Measurements from ENCODE around the gene IL22RA1.

DNA sequence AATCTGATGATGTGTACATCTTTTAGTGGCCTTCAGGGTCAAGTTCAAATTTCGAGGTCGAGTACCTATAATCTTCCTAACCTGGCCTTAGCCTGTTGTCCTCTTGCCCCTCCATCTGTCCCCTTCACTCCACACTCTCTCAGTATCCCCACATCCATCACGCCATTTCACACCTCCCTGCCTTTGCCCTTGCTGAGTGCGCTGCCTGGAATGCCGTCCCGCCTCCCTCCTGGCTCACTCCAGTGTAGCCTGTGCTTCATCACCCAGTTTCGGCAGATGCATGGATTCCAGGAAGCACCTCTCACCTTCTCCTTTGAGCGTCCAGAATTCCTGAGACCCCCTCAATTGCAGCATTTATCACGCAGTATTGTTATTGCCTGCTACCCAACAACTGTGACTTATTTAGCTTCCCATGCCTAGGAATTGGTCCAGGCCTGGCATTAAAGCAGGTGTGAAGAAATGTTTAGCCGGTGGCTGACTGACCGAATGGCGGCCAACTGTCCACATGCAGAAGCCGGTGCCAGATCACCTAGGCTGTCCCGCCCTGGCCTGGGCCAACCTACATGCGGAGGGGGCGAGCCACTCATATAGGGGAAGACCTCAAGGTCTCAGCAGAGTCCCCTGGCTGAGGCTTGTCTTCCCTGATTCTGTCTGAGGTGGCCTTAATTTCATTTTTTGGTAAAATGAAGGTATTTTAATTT is 65.5 kb downstream of the IL22RA1 start:
- TF ChIP-seq, protein P1, sequence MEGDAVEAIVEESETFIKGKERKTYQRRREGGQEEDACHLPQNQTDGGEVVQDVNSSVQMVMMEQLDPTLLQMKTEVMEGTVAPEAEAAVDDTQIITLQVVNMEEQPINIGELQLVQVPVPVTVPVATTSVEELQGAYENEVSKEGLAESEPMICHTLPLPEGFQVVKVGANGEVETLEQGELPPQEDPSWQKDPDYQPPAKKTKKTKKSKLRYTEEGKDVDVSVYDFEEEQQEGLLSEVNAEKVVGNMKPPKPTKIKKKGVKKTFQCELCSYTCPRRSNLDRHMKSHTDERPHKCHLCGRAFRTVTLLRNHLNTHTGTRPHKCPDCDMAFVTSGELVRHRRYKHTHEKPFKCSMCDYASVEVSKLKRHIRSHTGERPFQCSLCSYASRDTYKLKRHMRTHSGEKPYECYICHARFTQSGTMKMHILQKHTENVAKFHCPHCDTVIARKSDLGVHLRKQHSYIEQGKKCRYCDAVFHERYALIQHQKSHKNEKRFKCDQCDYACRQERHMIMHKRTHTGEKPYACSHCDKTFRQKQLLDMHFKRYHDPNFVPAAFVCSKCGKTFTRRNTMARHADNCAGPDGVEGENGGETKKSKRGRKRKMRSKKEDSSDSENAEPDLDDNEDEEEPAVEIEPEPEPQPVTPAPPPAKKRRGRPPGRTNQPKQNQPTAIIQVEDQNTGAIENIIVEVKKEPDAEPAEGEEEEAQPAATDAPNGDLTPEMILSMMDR (IDR thresholded peaks at IDR 0.05): no peak
- TF ChIP-seq POLR2A (IDR thresholded peaks at IDR 0.05): no peak

All from lower leg skin (tissue), 3 donors.